ENCODE data around the gene BDKRB2. TPM values are rescaled to one million over a fixed set of nuclear protein-coding genes. Genes with fewer than 3 reads are reported as not detected.

The BDKRB2 gene
- total RNA-seq, 1 donor from 2014 or later = 7.9 TPM

DNA sequence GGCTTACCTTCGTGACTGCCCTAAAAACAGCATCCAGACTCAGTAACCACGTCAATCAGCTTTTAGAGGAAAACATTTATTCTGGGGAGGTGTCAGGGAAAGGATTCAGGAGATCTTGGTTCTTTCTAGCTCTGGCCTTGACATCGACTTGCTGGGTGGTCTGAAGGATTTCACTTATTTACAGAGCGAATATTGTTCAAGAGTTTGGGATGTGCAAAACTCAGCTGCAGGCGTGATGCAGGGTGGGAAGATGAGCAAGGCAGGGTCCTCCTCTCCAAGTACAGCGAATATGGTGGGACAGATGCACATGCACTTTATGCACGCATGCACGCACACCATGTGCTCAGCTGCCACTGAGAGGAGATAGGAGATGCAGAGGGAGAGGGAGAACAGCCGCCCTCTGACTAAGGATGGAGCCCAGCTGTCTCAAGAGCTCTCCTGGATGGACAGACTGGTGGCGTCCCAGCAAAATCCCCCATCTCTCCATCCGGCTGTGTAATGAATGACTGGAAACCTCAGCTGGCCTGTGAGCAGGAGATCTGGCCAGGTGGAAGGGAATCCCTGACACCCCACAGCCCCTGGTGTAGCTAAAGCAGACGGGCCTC lies 27.0 kb downstream of the BDKRB2 start:
- H3K4me3 ChIP-seq = no peak overlapping the region
- H3K9me3 ChIP-seq = no peaks in the 10 kb centered on the region
- DNase-seq (ENCODE audit: low spot score in 2 of 2) = no peak
- H3K27me3 ChIP-seq = no peaks in the 10 kb centered on the region
- H3K4me1 ChIP-seq = no peaks in the 10 kb centered on the region
- no peak for TF ChIP-seq CTCF (IDR thresholded peaks at IDR 0.05)
- intact Hi-C loops (cut with DNase I) = no loop called here
- no peak overlapping the region for H3K27ac ChIP-seq
- H3K36me3 ChIP-seq = no peaks in the 10 kb centered on the region

DNA sequence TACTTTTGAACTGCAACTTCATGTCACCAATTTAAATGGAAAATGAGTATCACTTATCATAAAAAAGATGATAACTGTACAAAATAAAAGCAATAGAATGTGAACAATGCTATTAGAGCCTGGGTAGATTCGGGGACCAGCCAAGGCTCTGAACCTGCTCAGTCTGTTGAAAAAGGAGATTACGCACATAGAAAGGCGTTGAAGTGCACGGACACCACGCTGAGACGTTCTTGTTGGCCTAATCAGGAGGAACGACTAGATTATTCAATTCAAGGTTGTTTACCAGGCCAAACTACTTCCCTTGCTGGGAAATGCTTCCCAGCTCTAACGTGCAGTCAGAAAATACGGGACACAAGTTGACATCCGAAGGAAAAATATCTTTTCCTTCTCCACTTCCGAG lies 27.9 kb downstream of the BDKRB2 start:
- TF ChIP-seq CTCF (IDR thresholded peaks at IDR 0.05) = no peak
- no peak overlapping the region for H3K4me3 ChIP-seq
- no peak overlapping the region for H3K27ac ChIP-seq
- no peaks in the 10 kb centered on the region for H3K27me3 ChIP-seq
- no peaks in the 10 kb centered on the region for H3K36me3 ChIP-seq
- intact Hi-C loops (cut with DNase I) = no loop called here
- no peaks in the 10 kb centered on the region for H3K4me1 ChIP-seq
- no peaks in the 10 kb centered on the region for H3K9me3 ChIP-seq
- DNase-seq (ENCODE audit: low spot score in 2 of 2) = no peak

DNA sequence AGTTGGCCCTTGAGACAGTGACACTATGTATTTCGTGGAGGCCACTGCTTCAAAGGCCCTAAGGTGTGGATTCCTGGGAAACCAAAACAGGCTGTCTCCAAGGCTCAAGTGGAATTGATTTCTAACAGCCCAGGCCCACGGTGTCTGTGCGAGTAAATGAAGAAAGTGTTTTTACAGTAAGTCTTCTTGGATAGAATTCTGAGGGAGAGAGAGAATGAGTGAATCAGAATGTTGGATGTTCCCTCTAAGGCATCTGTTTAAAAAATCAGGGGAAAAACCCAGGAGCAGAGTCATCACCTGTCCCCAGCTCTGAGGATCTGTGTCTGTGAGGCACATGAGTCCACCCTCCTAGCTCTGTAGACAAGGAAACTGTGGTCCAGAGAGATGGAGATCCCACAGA lies 29.0 kb downstream of the BDKRB2 start:
- intact Hi-C loops (cut with DNase I) = no loop called here
- Histone ChIP-seq H3K4me1 (no peaks in the 10 kb centered on the region), H3K27ac (no peak overlapping the region), H3K27me3 (no peaks in the 10 kb centered on the region), H3K36me3 (no peaks in the 10 kb centered on the region), H3K4me3 (no peak overlapping the region), H3K9me3 (no peaks in the 10 kb centered on the region)
- no peak for DNase-seq (ENCODE audit: low spot score in 2 of 2)
- TF ChIP-seq CTCF (IDR thresholded peaks at IDR 0.05) = no peak

- no peak for TF ChIP-seq CTCF (IDR thresholded peaks at IDR 0.05)
- no peaks in the 10 kb centered on the region for H3K27me3 ChIP-seq
- H3K9me3 ChIP-seq = no peaks in the 10 kb centered on the region
- no peak for DNase-seq (ENCODE audit: low spot score in 2 of 2)
- intact Hi-C loops (cut with DNase I) = no loop called here
- no peaks in the 10 kb centered on the region for H3K36me3 ChIP-seq
- H3K27ac ChIP-seq = no peak overlapping the region
- no peaks in the 10 kb centered on the region for H3K4me1 ChIP-seq
- H3K4me3 ChIP-seq = no peak overlapping the region
Observed at GRCh38 chr14:96235426-96235825, 30.8 kb downstream of the BDKRB2 start.

GRCh38 chr14:96237641-96238040 lies 33.0 kb downstream of the BDKRB2 start:
- Histone ChIP-seq H3K36me3 (no peaks in the 10 kb centered on the region), H3K27me3 (no peaks in the 10 kb centered on the region)

More at GRCh38 chr14:96237641-96238040, 33.0 kb downstream of the BDKRB2 start:
- Histone ChIP-seq H3K4me1 (no peaks in the 10 kb centered on the region), H3K9me3 (no peaks in the 10 kb centered on the region), H3K4me3 (no peak overlapping the region), H3K27ac (no peak overlapping the region)
- TF ChIP-seq CTCF (IDR thresholded peaks at IDR 0.05) = no peak
- DNase-seq (ENCODE audit: low spot score in 2 of 2) = no peak
- intact Hi-C loops (cut with DNase I) = no loop called here
